Renal cortex interstitium (tissue), 11 donors: Measurements from ENCODE around the gene GALNT6. TPM values are rescaled to one million over a fixed set of nuclear protein-coding genes. Genes with fewer than 3 reads are reported as not detected.
A peak's percentile ranks its signal among the peaks of the same experiment; 100 is the strongest.

ENCODE experiments used
- DNase-seq, 11 donors: peaks; one replicate each; pipeline ENCODE4 v3.0.0-alpha.2; 2013; ENCODE audit warnings: low read depth in 9 of 11, low spot score in 4 of 11; ENCODE audit errors: extremely low read depth in 1 of 11
- polyA plus RNA-seq, 3 donors: library from polyadenylated mRNA; unstranded; fragments of 120-200 nt; gene quantifications; one replicate each; pipeline ENCODE4 v1.2.1, GENCODE V29; 2013; ENCODE audit not compliant: insufficient read length in 3 of 3

The GALNT6 gene
- polyA plus RNA-seq, 3 donors = 5.0 to 7.0 (median 5.8) TPM

- no peak for DNase-seq
Observed at GRCh38 chr12:51388846-51389245, 2.4 kb downstream of the GALNT6 start.

- DNase-seq = no peak
Observed at GRCh38 chr12:51388069-51388799, 3.0 kb downstream of the GALNT6 start.

- DNase-seq = no peak
Observed at GRCh38 chr12:51386351-51386750, 4.9 kb downstream of the GALNT6 start.

GRCh38 chr12:51383269-51383905 lies 7.8 kb downstream of the GALNT6 start:
- DNase-seq = no peak

DNA sequence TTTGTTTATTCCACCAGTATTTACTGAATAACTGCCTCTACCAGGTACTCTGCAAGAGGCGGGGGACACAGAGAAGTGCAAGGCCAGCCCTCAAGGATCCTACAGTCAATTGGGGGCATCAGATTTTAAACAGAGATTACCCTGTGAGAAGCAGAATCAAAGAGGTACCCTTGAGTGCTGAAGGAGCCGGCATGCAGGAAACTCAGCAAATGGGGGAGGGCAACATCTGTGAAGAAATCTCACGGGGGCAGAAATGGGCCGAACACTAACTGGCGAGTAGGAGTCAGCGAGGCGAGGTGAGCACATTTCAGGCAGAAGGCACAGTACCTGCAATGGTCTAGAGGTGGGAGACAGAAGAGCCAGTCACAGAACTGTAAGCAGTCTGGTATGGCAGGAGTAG lies 9.0 kb downstream of the GALNT6 start:
- DNase-seq = no peak

DNA sequence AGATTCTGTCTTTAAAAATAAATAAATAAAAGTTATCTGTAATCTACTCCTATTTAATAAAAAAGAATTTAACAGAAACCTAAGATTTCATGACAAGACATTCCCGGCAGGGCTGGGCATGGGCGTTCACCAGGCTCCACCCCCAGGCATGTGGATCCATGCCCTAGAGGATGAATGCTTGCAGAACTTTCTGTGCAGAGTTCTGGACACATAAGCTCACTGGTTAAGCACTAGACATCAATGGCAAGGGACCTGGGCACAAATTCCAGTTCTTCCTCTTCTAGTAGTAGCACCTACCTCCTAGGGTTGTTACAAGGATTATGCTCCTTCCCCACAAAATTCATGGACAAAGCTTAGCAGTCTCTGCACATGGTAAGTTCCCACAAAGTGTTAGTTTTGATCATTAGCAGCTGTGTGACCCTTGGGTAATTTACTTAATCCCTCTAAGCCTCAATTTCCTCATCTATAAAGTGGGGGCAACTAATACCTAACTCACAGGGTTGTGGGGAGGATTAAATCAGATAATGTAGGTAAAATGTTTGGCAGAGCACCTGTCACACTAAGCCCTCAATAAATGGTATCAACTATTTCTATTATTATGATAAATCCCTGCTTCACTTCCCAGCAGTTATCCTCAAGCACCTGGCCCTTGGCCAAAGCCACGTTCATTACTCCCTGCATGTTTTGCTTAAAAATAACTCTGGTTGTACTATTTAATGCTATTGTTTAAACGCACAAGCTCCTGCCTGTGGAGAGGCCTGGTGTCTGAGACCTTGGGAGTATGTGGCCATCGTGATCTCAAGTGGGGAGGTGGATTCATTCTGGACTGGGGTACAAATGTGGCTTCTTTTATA lies 9.8 kb downstream of the GALNT6 start:
- DNase-seq = no peak

DNA sequence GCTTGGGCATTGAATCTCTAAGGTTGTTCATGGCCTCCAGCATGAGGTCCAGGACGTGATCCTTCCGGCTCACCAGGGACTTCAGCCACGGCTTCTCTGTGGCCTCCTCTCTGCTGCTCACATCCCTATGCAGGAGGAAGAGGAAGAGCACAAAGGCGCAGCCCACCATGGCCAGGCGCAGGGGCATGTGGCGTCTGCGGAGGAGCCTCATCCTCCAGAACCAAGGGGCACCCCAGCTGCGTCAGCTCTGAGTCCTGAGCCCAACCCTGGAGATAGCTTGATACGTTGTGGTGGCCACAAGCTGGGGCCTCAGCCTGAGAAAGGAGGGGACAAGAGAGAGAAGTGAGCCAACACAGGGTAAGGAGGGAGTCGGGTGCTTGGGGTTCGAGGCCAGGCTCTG lies 11.6 kb downstream of the GALNT6 start:
- DNase-seq = no peak

- DNase-seq = no peak
Observed at GRCh38 chr12:51378749-51379148, 12.5 kb downstream of the GALNT6 start.

GRCh38 chr12:51377099-51377984 lies 13.9 kb downstream of the GALNT6 start:
- DNase-seq = no peak

- no peak for DNase-seq
Observed at GRCh38 chr12:51374856-51375255, 16.4 kb downstream of the GALNT6 start.

DNA sequence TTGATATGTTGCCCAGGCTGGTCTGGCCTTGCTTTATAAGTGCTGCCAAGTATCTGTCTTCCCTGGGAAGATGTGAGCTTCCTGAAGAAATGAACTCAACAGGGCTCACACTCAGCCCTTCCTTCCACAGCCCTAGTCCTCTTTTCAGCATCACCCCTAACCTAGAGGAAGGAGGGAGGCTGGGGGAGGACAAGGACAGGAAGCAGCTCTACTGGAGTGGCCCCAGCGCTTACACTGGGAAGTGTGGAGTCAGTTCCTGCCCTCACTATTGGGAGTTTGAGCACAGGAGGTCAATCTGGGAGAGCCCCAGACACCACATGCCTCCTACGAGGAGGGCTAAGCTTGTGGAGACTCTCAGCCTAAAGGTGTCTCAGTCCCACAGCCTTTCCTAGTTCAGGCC lies 16.8 kb downstream of the GALNT6 start:
- no peak for DNase-seq

GRCh38 chr12:51373187-51373586 lies 18.0 kb downstream of the GALNT6 start:
- DNase-seq = no peak

- no peak for DNase-seq
Observed at GRCh38 chr12:51372021-51372420, 19.2 kb downstream of the GALNT6 start.

DNA sequence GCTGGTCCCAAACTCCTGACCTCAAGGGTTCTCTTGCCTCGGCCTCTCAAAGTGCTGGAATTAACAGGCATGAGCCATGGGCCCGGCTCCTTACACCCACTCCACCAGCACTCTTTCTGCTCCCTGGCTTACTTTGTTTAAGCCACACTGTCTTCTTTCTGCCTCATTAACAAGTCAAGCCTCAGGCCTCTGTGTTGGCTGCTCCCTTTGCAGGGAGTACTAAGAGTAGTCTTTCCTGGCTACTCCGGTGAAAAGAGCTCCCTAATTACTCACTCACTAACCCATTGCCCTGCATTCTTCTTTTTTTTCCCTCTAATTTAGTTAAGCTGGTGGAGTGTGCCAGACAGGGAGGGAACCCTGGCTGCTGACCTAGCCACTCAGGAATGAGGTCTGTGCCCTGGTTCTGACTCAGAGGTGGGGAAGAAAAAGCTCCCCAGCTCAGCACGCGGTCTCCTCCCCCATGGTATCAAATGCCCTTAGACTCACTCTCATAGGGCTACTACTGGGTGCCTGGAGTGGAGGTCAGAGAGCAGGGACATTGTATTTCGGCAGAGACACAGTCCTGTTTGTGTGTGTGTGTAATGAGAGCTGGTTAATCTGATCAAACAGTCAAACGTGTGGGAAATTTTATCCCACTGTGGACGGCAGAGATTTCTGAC lies 19.8 kb downstream of the GALNT6 start:
- peak in 10 of 11 donors; percentile 59 to 90 (median 80) for DNase-seq

- no peak for DNase-seq
Observed at GRCh38 chr12:51370667-51371066, 20.5 kb downstream of the GALNT6 start.

DNA sequence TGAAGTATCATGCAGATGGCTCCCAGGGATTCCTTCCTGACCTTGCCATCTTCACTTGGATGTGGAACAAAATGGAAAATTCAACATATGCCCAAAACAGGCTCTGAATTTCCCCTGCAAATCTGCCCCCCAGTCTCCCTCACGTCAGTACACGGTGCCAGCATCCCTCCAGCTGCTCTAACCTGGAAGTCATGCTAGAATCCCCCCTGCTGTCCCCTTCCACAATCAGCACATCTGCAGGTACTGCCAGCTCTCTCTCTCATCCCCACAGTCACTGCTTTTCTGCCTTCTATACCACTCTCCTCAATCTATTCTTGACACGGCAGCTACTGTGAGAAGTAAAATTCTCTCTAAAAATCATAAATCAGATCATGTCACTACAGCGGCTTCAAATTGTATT lies 21.6 kb downstream of the GALNT6 start:
- no peak for DNase-seq

DNA sequence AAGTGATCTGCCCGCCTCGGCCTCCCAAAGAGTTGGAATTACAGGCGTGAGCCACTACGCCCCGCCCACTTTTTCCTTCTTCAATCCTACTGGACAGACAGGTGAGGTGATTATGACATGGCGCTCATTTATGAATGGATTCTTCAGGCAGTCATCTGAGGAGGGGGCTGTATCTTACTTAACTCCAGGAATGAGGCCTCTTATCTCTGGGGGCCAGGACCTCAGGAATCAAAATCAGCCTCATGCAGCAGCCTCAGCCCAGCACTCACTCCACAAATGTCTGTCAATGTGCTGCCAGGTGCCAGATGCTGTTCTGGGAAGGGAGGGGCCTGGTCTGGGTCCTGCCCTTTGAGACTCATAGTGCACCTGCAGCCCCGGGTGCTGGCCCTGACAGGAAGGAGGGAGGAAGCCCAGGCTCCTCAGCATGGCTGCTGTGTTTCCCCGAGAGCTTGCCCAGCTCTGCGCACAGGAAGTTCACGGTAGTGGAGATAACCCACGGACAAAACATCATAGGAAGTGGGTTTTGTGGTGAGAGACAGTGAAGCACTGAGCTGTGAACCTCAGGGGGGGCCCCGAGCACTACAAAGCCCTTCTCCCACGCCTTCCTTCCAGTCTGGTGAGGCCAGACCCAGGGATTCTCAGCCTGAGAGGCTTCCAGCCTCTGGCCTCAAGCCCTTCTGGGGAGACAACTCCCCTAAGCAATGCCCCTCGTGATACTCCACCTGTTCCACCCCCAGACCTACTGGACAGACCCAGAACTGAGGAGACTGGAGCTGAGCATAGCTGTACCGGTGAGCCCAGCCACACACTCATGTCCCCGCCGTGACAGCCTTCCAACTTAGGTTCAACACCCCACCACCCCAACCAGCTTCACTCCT lies 22.3 kb downstream of the GALNT6 start:
- DNase-seq = no peak

GRCh38 chr12:51365276-51365675 lies 25.9 kb downstream of the GALNT6 start:
- no peak for DNase-seq
